Occipital lobe (tissue), 2 donors: ENCODE measurements around the gene FRMD4B. TPM values are rescaled to one million over a fixed set of nuclear protein-coding genes. Genes with fewer than 3 reads are reported as not detected.

Experiments
- DNase-seq: peaks from one replicate; lab custom pipeline; 2025; lab: John Stamatoyannopoulos, UW
- total RNA-seq: library from RNA; depleted of rRNA; stranded (reverse); fragments of >200 nt; gene quantifications from one replicate; pipeline ENCODE4 v1.2.3, GENCODE V29; 2014

FRMD4B gene
- total RNA-seq, 1 donor from 2014 or later = 54.6 TPM

DNA sequence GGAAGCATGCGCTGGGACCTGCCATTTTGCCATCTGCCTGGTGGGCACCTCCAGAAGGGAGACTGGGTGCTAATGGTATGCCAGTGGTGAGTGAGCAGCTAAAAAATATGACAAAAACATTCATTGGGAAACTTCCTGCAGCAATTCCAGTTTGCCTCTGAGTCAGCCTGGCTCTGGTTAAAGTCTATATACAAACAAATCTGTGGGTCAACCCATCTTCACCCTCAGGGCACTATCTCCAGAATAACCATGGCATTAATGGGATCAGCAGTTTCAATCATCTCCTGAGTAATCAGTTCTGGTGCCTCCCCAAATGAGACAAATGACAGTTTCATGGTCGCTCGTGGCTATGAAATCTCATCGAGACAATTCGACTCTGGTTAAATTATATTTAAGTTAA is 21.5 kb downstream of the FRMD4B start:
- DNase-seq = no peak

DNA sequence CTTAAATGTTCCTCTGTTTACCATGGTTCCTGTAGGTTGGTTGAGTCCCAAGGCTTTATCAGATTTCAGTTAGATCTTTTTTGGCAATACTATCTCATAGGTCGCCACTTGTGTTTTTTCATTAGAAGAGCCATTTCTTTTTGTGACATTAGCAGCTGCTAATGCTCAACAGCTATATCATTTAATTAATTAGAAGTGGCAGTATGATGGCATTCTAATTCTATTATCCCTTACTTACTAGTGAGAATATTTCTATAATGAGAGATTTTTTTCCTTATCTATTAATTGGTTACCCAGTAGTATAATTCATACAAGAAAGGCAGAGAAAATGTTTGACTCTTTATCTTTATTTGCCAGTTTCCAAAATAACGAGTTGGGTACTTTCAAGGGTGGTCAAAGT is 25.2 kb downstream of the FRMD4B start:
- no peak for DNase-seq

DNA sequence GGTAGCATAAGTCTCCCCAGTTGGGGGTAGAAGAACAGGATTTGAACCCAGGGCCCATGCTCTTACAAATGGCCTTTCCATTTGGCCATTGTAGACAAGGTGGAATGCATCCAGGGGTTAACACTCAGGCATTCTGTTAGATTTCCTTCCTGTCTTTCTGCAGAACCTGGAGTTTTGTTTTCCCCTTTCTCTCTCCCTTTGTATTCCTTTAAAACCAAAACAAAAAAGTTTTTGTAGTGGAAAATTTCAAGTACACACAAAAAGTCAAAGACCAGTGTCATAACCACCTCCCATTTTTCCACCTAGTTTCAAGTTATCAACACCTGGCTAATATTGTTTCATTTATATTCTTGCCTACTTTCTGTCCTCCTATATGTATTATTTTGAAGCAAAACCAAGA is 26.0 kb downstream of the FRMD4B start:
- DNase-seq = no peak

DNA sequence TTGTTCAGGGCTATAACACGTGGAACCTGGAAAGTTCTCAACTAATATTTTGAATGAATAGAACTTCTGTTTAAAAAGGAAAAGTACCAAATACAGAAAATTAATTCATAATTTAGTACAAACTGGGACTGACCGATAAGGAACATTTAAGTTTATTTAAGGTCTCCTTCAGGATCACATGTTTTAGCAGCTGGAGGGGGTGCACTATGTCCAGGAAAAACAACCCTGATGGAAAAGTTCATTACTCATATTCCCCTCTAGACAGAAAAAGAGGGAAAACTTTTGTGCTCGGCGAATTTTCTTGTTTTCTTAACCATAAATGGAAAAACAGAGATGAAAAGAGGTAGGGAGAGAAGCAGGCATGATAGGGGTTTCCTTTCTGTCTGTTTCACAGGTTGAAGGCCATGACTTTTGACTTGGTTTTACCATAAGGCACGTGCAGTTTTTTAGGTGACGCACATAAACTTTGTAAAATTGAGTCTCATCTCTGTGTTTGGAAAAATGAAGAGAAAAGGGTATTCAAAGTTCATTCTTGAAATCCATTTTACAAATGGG is 26.5 kb downstream of the FRMD4B start:
- DNase-seq = no peak

DNA sequence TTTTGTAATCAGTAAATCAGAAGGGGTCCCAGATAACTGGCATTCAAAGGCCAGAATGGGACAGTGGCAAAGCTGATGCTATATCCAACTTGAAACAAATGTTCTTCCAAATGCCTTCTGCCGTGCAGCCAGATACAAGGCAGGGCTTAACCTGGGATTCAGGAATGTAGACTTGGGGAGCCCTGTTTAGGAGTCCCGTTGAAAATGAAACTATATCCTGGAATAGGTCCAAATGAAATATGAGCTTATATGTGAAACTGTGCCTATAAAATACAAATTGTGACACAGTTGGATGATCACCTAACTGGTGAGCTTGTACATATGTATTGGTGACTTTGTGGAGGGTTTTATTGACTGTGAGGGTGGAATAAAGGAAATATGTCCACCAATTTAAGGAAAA is 28.7 kb downstream of the FRMD4B start:
- DNase-seq = no peak

DNA sequence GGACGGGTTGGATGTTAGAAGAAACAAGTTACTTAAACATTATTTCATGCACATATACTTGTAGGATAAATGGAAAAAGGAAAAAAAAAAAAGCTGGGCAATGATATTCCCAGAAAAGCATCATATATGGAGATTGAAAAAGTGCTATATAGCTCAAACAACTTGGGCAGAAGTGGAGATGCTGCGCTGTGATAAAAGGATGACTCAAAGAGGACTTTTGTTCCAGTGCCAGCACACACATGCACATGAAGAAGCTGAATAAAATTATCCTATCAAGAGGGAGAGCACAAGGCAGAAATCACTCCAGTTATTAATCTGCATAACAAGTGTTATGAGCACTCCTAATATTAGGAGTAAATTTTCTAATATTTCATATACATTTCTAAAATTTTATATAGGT is 30.9 kb downstream of the FRMD4B start:
- DNase-seq = no peak

DNA sequence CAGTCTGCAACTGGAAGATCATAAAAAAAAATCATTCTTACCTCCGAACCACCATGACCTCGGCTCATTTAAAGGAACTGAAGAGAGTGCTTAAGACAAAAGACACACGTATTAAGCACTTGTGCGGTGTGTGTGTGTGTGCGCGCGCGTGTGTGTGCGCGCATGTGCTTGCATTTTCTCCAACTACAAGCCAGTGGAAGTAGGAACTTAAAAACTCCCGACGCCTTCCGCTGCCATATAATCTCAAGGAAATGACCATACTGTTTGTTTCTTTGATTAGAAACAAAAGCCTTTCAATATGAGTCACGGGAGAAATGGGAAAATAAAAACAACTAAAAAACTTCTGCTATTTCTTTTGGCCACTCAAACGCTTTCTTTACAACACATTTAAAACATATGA is 32.4 kb downstream of the FRMD4B start:
- no peak for DNase-seq

DNA sequence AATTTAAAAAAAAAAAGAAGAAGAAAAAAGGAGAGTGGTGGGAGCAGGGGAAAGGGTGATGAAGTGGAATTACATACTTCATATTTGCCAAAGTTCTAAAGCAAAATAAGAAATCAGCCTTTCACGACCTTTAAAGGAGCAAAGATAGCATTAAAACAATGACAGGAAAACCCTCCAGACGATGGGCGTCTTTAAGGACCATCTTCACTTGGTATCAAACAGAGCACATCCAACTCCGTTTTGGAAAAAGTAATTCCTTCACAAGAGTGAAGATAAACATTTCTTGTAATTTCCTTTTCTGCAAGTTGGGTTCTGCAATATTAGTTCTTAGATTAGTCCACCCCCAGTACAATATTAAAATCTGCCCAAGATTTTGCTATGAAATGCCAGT is 32.8 kb downstream of the FRMD4B start:
- DNase-seq = no peak

DNA sequence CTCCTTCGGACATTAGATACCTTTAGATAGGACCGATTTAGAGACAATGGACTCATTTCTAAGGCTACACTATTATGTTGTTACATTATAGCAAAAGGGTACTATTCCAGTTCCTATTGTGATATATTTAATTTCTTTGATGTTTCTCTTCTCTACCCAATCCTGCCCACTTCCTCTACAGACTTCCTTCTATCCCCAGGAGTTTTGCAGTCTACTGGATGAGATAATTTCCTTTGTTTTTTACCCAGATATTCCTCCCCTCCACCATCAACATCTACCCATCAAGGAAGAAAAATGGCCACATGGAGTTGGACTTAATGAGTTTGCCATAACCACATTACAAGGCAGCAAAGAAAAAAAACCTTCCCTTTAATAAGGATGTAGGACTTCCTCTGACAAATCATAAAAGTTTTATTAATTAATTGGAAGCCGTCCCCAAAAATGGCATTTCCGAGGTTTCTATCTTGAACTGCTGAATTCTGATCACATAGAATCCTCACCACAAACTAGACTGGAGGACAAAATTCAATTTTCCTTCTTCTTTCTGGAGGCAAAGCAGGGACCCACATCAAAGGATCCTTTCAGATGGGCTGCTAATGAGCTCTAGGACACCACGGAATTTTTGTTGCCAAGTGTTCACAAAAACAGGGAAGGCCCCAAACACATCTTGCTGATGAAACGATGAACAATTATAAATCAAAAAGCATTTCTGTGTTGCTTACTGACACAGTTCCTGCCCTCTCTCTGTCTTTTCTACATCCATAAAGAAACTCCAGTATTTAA is 33.4 kb downstream of the FRMD4B start:
- DNase-seq = no peak

DNA sequence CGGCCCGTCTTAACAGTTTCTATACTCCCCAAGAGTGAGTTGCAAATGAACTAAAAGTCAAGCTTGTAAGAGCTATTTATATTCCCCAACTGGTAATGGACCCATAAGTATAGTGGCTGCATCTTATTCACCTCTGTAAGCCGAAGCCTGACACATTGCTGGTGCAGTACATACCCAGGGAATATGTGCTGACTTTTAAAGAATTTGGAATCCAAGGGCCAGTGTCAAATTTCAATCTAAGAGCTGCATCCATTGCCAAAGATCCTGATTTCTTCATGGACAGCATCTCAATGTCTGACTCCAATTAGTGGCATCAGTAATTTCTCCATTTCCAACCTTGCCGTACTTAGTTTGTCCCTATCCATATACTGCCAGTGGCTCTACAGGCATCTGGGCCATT is 42.0 kb downstream of the FRMD4B start:
- DNase-seq = no peak

DNA sequence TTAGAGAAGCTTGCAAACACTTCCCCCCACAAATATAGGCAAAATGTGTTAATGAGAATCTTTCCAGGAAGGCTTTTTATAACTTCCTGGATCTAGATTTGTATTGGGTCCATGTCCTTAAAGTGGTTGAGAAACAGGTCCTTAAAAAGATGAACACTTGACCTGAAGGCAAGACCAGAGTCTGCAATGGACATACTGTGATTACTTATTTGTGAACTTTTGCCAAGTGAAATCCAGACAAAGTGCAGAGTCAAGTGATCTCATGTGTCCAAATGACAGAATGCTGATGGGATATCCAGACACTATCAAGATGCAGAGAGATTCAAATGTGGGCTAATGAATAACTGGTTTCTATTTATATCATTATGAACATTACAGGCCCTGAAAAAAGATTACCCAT is 43.8 kb downstream of the FRMD4B start:
- DNase-seq = no peak

DNA sequence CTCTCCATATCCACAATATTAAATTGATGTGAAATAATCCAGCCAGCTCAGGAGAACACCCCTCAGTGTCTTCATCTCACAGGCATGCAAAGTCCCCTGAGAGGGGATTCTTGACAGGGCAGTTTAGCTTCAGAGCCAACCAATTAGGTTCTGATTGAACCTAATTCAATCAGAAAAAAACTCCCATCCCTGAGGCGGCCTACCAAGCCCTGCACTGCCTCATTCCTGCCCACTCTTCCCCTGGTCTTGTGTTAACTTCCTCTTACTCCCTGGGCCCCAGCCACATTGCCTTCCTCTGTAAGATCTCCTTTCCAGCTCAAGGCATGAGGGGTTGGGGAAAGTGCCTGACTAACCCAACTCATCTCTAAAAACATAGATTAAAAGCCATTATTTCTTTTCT is 46.1 kb downstream of the FRMD4B start:
- no peak for DNase-seq

DNA sequence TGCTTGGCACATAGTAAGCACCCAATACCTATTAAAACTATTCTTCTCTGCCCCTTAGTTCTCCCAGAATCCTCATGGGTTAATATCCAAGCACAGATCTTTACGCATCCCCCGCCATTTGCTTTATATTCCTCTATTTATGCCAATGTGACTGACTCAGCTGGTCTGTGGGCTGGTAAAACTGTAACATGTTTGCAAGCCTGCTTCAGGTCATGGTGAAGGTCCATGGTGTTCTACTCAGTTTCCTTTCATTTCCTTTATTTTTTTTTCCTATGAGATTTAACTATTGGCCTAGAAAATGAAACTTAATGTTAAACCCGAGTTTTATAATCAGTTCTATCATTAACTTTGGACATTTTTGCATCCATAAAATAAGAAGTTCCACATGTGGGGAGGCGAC is 47.0 kb downstream of the FRMD4B start:
- no peak for DNase-seq

DNA sequence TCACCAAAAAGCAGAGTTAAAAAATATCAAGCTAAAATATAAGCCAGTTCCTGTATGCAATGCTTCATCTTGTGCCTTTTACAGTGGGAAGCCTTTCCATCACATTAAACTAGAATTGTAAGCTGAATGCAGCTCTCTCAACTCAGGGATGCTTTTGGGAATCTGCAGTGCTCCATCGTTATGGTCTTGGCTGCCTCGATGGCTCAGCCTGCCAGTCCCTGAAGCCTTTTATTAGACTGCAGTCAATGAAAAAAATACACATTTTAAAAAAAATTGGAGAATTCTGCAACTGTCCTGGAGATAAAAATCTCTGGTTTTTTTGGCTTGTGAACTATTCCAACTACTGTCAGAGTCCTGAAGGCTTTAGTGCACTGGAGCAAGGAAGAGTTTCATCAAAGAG is 53.0 kb downstream of the FRMD4B start:
- no peak for DNase-seq

DNA sequence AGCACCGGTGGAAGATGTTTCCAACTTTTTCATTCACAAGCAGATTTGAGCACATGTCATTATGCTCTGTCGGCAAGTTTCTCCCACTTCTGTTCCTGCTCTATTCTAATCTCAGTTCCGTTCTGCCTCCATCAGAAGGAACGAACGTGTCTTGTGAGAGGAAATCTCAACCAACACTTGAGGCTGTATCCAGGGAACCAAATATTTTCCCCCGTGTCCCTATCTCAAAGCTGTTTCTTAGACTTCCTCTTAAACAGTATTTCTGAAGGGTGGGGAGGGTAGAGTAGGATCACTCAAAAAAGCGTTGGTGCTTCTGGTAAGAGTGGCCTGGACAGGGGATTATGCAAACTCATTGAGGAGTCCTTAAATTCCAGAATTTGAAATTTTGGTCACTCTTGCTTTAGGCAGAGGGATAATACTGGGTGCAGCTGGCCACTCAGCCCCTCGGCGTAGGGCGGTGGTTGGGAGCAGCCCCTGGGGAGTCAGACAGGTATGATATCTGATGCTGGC is 54.9 kb downstream of the FRMD4B start:
- DNase-seq = no peak

DNA sequence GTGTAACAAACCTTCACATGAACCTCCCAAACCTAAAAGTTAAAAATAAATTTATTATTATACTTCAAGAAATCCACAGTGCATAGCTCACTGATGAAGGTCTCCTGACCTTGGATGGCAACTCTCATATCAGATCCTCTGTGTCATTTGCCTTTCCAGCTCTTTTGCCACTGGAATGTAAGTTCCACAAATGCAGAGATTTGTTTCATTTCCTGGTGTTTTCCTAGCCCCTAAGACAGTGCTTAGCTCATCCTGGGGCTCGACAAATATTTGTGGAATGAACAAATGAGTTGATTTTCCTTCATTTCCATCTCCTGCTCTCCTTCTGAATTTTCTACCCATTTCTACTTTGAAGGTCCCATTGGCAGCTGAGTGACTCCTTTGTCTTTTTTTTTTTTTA is 56.0 kb downstream of the FRMD4B start:
- DNase-seq = no peak

DNA sequence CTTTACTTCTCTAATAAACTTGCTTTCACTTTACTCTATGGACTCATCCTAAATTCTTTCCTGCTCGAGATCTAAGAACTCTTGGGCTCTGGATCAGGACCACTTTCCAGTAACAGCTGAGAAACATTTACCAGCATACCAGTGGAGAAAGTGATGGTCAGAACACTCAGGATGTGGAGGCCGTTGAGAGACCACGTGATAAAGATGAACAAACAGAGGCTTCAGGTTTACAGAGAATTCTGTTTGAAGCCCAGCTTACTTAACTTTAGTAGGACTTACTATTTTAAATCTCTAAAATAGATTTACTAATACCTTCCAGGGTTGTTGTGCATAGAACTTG is 57.0 kb downstream of the FRMD4B start:
- DNase-seq = no peak

DNA sequence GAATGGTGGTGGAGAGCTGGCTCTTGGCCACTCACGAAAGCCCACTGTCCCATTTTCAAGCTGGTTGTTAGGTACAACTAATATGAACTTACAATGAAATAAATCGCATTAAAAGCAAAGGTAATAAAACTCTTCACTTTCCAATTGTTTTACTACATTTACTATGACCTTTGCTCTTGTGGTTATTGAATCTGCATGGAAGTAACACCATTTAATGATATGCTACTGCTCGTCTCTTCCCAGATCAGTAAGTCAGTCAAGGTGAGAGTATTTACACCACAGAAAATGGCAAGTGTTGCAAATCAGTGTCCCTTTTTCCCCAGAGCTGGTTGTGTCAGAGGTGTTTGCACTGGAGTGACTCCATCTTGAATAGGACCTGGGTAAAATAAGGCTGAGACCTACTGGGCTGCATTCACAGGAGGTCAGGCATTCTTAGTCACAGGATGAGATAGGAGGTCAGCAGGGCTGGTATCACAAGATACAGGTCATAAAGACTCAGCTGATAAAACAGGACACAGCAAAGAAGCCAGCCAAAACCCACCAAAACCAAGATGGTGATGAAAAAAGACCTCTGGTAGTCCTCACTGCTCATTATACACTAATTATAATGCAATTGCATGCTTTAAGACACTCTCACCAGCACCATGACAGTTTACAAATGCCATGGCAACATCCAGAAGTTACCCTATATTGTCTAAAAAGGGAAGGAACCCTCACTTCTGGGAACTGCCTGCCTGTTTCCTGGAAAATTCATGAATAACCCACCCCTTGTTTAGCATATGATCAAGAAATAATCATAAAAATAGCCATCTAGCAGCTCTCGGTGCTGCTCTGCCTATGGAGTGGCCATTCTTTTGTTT is 57.6 kb downstream of the FRMD4B start:
- no peak for DNase-seq

DNA sequence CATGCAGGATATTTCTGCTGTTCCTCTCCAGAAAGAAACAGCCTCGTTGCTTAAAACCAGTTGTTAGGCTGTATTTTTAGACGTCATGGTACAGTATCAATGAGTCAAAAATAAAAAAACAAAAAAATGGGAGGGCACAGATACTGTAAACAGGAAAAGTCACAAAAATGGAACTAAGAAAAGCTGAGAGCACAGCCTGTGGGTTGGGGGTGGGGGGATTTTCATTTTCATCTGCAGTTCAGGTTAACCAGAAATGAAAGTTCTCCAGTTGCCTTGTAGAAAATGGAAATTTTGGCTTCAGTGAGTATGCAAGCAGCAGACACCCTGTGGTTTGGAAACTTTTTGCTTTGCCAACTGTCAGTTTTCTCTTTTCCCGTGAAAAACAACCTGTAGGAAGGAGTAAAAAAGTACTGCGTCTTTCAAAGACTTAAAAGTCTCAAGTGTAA is 59.0 kb downstream of the FRMD4B start:
- no peak for DNase-seq

DNA sequence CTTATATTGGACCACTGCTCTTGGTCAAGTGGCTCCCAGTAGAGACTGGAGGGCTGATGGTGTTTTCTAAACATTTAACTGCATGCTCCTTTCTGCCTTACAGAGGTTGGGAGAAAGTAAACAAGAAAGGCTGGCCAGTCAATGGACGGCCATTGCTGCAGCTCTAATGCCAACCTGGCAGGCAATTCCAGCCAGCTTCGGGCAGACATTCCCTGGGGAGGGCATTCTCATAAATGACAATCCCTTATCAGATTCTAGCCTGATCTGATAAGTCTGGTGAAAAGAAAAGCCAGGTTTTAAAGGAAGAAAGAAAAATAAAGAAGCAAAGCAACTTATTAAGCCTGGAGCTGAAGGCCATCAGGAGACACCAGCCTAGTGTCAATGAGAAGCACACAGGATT is 60.7 kb downstream of the FRMD4B start:
- no peak for DNase-seq

DNA sequence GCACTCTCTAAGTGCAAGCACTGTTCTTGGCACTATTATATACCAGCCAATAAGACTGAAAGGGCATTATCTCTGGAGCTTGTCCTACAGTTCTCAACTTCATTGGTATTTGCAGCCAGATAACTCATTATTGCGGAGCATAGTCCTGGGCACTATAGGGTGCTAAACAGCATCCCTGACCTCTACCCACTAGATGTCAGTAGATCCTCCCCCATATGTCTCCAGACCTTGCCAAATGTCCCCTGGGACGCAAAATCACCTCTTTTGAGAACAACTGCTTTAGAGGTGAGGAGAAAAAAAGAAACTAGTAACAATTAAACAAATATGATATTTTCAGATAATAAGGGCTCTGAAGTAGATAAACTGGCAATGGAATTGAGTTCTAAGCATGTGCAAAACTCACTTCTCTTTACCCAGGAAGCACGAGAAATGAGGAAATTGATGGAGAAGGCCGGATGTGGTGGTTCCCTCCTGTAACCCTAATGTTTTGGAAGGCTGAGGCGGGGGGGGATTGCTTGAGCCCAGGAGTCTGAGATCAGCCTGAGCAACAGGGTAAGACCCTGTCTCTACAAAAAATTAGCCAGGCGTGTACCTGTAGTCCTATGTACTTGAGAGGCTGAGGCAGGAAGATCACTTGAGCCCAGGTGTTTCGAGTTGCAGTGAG is 61.4 kb downstream of the FRMD4B start:
- DNase-seq = no peak

DNA sequence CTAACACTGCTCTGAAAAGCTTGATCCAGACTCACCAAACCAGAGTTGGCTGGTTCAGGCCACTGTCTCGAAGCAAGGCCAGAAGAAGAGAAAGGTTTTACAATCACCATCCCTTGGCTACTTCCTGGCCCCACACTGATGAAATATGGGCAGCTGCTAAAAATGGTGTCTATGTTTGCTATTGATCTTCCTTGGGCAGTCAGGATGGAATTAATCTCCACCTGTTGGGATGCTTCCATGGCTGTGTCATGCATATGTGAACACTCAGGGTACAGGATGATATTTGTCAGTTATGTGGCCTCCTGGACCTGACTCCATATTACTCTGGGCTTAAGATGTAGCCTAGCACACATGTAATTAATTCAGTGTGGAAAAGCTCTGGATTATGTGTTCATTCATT is 61.9 kb downstream of the FRMD4B start:
- no peak for DNase-seq
